Measurements from ENCODE around the gene RPP25L.
A peak's percentile ranks its signal among the peaks of the same experiment; 100 is the strongest.

RPP25L gene

DNA sequence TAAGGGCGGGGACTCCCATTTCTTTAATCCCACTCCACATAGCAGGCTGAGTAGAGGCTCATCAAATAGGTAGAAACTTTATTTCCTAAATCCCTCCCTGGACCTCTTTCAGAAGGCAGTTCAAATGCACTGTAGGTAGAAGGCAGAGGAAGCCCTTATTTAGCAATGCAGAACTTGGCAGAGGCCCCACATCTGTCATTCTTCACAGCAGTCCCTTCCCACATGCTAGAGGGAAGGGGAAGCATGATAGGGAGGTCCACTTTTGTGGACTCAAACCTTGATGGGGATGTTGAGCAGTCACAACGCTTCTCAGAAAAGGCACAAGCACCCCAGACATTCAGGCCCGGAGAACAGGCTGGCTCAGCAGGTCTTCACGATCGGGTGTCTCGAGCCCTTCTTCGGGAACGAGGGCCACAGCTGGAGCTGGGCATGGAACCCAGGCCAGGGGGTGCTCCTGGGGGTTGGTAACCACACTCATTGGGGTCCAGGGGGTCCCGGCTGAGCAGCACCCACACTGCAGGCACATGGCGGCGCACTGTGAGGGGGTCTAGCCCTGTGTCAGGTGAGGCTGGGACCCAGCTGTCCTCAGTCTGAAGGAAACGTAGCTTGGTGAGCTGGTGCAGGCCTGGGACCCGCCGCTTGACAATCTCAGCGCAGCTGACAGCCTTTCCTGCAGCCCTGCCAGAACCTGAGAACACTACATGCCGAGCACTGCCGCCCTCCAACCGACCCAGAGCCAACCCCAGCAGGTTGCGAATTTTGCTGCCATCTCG lies 1.3 kb downstream of the RPP25L start:
- no peak for DNase-seq

DNA sequence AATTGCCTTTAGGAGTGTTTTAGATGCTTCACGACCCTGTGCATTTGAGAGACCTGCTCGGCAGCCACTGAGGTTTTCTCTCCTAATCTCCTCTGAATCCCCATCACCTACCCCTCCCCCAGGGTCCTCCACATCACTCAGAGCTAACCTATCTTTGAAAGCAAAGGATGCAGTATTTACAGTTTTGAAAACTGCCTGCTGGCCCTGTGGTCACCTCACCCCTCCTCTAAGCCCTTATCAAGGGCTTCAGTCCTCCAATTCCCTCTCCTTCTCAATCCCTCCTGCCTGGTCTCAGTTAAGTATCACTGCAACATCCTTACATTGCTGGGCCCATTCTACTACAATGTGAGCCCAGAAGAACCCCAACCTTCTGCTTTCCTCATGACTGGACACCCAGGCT lies 4.6 kb downstream of the RPP25L start:
- DNase-seq, result no peak

DNA sequence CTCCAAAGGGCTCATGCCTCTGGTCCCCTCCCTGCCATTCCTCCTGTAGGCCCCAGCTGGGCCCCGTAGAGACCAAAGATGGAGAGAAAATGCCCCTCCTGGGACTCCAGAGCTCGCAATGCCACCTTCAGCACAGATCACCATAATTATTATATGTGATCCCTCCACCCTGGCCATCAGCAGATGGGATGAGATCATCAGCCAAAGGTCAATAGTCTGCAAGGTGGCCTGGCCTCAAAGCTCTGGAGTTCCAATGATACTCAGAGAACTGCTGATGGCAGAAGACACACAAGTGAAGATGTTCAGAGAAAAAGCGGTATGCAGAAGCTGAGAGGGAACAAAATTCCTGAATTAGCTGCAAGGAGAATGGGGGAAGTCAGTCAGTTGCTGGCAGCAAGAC lies 5.0 kb downstream of the RPP25L start:
- DNase-seq, result no peak

DNA sequence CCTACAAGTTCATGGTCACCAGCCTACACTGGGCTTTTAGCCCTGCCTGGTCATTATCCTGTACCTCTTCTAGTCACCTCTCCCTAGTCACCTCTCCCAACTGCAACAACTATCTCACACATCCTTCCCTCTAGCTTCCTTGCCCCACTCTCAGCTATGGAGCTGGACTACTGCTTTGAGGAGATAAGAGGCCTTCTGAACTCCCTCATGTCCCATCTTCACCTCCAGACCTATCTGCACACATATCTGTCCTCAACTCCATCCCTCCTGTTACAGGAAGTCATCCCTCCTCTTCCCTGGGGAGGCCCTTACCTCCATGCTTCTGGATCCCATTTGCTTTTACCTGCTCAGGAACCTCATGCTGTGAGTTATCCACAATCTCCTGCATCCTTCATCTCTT lies 5.7 kb downstream of the RPP25L start:
- no peak for DNase-seq

DNA sequence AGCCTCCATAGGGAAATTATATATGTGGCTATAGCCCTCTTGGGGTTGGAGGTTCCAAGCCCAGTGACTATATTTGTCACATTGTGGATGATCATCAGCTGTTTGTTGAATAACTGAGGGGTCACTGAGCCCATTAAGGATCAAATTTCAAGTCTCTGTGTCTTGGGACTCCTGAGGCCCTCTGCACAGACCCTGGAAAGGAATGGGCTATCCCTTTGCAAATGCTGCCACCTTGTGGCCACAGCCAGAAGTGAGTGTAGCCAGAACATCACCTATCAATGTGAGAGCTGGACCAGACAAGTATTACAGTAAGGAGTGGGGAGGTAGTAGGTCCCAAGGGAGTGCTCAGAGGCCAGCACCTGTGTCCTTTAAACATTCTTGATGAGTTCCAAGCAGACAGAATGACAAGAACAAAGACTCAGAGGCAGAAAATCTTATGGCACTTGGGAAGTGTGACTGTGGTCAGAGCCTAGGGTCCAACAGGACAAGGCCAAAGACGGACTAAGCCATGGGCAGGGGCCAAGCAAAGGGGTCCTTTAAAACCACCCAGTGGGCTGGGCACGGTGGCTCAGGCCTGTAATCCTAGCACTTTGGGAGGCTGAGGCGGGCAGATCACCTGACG lies 8.2 kb downstream of the RPP25L start:
- peak; percentile 69 to 89 for DNase-seq

DNA sequence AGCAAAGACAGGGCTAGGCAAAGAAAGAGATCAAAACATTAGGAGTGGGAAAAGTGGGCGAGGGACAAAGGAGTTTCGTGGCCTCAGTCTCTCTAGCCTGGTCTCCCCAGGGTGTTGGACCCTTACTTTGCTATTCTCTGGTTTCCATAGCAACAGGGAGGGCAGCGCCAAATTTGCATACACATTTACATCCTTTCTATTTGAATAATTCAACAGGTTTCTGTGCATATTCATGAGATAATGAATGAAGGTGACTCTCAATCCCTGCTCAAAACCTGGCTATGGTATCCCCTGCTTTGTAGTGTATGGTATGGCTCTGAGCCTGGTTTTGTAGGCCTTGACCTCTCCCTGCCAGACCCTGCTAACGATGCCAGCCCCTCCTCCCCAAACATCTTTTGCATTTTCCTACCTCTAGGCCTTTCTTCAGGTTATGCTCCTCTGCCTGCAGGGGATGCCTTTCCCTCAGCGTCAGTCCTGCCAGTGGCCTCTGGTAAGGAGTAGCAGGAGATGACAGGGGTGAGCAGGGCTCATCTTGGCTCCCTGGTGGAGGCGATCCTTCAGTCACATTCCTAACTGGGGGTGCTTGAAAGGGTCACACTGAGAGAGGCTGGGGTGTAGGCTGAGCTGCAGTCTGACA lies 9.8 kb downstream of the RPP25L start:
- no peak for DNase-seq

DNA sequence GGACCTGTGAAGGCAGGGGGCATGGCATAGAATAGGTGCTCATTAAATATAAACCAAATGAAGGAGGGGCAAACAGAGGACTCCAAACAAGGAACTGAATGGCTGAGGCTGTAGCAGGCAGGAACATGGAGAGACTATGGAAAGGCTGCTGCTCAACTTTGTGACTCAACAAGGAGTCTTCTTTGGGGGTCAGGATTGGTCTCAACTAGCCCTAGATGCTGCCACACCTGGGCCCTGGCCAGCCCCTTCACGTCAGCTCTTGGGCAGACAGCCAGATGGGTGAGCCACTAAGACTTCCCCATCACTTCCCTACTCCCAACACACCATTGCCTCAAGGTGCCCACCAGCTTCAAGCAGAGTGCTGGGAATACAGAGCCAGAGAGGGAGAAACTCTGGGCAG lies 11.0 kb downstream of the RPP25L start:
- DNase-seq, result no peak

DNA sequence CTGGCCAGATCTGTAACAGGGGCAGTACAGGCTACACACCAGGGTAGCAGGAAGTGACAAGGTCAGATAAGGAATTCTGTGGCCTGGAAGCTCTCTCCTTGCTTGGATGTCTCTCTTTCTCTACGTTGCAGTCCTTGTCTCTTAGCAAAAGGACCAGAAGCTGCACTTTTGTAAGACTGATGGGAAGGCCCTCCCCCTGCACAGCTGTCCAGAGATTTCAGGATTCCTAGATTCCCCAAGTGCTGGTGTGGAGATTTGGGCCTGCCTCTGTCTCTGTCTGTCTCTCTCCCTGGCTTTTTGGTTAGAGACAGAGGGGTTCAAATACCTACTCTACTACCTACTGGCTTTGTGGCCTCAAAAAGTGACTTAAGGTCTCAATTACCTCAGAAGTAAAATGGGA lies 12.4 kb downstream of the RPP25L start:
- no peak for DNase-seq

DNA sequence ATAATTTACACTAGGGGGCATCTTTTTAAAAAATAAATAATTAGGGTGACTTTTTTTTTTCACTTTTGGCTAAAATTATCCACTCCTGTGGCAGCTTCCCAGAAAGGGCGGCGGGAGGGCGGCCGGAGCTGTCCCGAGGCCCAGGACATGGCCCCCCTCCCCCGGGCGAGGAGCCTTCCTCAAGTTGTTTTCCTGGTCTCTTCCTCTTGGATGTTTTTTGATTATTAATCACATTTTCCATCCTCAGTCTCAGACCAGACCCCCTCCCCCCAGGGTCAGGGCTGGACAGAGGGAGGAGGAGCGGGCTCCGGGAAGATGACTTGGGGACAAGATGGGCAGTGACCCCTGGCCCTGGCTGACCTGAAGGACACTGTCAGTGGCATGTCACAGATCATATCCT lies 17.7 kb downstream of the RPP25L start:
- no peak for DNase-seq

DNA sequence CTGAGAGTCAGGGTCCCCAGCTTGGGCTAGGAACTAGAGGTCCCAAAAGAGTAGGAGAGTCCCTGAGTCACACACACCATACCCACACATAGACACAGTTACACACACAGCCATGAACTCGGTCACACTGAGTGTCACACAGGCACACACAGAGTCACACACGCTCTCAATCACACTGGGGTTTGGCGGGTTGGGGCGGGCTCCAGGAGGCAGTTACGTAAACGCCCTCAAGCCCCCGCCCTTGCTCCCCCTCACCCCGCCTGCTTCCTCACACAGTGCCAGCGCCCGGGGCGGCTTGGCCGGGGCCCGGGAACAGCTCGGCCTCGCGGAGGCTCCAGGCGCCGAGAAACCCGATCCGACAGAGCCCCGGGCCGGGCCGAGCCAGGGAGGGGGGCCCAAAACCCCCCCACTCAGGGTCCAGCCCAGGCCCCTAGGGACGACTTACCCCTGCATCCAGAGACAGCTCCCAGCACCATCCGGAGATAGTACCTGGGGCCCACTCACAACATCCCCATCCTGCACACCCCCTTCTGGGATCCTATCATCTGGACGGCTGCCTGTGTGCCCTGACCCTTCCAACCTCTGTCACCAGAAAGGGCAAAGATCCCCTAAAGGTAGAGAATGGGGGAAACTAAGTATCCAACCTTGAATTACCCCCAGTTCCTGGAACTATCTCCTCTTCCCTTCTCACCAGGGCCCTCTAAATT lies 18.8 kb downstream of the RPP25L start:
- peak; percentile 16 to 58 for DNase-seq

DNA sequence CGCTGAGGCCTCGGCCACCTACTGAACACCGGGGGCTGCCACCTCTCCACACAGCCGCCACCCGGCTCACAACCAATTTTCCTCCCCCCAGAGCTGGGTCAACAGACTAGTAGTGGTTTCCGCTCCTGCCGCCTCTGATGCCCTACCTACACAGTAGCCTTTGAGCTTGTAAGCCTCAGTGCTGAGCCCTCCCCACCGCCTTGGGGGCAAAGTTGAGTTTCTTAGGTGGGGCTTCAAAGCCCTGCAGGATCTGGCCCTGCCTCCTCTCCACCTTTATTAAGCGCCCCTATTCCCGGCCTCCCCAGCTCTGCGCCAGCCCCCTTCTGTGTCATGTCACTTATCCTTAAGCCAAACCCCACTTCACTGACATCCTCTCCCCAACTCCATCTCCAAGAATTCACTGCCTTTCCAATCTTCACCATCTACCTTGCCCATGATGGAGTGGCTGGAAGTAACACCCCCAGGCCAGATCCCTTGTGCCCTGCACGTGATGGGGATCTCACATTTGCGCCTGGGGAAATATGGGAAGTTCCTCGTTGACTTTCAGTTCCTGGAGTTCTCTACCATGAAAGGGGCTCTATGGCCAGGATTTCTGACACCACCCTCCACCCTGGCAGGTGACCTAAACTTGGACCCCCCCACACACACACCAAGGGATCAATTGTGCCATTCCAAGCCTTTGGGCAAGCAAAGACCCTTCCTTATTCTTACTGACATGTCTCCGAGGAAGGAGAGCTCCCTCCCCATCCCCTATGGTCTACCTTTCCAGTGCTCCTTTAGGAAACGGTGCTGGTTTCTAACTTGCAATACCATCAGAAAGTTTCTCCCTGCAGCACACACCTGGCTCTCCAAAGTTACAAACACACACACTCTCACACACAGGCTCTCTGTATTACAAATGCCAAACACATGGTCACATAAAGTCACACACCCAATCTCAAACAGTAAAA lies 19.7 kb downstream of the RPP25L start:
- no peak for DNase-seq

DNA sequence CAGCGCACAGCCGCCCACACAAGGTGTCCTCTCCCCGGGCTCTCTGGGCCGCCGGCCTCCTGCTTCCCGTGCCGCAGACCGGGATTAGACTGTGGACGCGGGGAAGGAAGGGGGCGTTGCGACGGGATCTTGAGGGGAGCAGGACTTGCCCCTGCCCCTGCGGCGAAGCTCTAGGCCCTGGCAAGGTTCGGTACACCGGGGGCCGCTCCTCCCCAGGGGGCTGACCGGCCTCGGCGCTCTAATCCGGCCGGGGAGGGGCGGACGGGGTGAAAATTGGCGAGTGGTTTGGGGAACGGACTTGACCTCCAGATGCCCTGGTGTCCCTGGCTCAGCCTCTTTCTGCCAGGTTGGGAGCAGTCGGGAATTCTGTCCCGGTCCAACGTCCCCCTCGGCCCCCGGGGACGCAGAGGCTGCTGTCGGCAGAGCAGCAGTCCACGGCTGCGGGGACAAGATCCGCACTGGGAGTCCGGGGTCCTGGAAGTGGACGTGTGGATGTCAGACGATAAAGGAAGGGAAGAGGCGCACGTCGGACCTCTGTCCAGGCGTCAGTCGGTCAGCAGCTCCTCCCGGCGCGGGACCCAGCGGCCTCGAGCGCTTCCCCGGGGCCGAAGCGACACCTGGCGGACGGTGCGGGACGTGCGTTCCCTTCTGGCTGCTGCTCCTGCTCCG lies 20.5 kb downstream of the RPP25L start:
- peak; percentile 47 to 78 for DNase-seq

DNA sequence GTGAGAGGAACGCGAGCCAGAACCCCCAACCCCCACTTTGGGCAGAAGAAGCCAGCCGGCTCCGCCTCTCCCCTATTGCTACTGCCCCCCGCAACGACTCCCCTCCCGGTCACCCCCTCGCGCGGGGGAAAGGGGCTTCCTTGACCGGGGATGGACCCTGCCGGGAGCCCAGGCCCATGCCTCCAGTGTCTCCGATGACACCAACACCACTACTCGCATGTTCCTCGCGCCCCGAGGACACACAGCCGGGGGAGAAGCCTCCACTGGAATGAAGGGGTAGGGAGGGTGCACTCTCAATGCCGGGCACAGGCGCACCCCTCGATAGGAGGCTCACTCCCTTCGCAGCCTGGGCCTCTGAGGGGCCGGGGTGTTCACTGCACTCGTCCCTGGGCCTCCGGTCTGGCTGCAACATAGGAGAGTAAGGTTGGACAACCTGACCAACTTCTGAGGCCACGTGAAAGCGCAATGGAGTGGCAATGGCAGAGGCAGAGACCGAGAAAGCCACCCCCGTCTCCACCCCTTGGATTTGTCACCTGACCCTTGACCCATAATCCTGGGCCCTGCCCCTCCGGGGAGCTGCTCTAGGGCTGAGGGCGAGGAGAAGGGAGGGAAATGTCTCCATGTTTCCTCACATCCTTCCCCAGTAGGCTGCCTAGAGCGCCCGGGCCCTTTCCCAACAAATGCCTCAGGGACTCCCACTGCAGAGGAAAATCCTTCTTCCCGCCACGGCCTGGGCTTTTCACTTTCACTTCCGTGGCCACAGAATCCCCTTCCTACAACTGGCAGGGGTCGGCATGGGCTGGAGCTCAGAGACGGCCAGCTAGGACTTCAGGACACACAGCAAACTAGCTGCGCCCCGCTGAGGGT lies 21.3 kb downstream of the RPP25L start:
- no peak for DNase-seq

DNA sequence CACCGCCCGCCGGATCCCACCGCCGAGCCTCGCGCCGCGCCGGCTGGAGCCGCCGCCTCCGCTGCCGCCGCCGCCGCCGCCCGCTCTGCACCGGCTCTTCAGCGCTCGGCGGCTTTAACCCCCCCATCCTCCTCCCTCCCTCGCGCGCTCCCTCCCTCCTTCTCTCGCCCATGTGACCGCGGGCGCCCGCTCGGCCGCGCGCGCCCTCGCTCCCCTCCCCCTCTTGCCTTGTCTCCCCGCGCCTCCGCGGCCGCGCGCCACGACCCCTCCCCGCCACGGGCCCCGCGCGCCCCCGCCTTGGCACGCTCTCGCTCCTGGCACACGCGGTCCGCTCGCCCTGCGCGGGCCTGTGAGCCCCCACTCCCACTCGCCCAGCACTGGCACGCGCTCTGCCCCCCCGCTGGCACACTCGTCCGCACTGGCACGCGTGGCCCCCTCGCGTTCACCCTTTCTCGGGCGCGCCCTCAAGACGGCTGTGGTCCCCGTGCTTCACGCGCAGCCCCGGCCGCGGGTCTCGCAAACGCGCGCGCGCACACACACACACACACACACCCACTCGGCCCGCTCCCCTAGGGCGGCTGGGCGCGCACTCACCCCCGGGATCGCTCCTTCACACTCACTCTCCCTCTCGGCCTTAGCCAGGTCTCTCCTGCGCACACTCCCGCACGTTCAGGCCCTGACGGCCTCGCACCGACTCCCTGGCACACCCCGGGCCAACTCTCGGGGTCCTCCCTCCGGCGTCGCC lies 22.1 kb downstream of the RPP25L start, which contains the start of gene CNTFR:
Gene CNTFR, minus strand, starts transcription at position 89 of the 745 bp plus-strand sequence. CDS start 20,743 bp downstream, outside the sequence.
- peak in 1 of 2 experiments; percentile 67 for DNase-seq

DNA sequence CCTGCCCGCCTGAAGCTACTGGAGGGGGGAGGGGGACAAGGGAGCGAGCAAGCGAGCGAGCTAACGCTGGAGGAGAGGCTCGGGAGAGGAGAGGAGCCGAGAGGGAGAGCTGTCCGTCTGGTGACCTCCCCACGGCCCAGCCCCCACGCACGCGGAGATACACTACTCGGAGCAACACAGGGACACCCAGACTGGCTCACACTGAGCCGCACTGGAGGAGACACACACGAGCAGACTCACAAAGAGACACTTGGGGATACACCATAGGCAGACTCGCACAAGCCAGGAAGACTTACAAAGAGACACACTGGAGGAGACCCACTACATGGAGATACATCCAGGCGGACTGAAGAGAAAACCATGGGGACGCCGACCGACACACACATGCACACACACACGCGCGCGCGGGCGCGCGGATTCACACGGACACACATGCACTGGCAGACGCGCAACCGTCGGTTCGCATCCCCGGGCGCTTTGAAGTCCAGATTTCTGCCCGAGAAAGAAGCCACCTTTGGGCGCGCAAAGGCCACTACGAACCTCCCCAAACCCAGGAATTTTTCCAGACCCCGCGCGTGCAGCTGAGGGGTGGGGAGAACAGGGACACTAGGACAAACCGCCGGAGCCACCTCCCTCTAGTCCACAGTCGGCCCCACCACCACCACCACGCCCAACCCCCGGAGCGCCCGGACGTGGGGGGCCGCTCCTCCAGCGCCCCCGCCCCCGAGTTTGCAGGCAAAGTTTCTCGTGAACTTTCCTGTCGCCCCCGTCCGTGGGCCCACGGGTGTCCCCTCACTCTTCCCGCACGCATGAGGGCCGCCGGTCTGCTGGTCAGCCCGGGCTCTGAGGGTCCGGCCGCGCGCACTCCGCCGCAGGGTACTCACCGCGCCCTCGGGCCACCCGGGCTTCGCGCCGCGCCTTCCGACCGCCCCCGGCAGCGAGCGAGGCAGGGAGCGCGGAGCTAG lies 22.9 kb downstream of the RPP25L start:
- peak in 1 of 2 experiments; percentile 15 for DNase-seq

DNA sequence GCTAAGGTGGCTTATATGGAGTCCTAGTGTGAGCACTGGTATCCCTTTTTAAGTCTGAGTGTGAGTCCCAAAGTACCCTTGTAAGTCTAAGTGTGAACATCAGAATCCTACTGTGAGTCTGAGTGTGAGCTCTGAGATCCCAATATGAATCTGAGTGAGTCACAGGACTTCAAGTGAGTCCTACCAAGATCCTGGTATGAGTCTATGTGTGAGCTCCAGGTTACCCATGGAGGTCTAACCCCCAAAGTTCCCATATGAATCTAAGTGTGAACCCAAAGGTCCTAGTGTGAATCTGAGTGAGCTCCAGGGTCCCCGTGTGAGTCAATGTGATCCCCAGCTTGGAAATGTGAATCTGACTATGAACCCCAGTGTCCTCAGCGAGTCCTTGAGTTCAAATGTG lies 24.6 kb downstream of the RPP25L start:
- no peak for DNase-seq

DNA sequence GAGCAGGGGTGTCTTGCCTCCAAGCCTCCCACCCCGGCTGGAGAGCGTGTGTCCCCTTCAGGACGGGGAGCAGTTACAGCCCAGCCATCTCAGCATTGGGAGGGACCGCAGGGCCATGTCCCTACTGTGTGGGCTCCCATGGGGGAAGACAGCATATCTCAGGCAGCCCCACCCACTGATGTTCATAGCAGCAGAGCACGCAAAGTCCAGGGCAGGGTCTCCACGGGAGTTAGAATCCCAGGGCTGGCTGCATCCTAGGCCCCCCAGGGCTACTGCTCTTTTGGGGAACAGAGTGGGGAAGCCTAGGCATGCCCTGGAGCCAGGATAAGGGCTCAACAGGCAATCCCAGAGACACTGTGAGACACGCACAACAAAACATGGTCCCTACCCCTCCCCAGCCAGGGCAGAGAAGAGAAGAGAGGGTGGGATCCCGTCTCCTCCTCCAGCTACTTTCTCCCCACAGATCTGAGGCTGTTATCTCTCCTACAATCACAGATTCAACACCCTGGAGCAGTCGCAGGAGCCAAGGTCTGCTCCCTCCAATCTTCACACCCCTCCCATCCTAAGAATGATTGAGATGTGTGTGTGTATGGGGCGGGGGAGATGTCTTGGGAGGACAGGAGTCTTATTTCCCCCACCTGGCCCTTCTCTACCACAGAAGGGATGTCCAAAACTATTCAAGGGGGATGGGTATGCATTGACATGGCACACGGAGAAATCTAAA lies 25.8 kb downstream of the RPP25L start:
- DNase-seq, result no peak

DNA sequence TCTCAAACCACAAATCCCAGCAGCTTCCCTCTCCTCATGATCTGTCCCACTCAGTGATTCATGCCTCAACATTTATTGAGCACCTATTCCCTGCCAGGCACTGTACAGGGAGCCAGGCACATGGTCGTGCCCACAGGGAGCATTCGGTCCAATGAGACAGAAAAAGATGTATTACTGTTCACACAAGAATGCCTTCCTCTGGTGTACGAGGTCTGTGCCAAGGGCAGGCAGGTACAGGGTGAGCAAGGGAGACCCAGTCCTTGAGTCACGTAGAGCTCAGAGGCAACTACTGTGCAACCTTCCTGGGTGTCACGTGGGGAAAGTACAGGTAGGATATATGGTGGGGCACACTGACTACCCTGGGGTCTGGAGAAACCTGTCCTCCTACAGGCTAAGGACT lies 26.9 kb downstream of the RPP25L start:
- DNase-seq, result no peak

Measured in NCI-H446 (cell line).